Fibroblast of lung (primary cell): ENCODE measurements around the gene DNAH5.

ENCODE experiments used
- CTCF ChIP-seq, 2 donors: IDR thresholded peaks in 1 of 2; conservative IDR thresholded peaks in 1 of 2; 1 replicate in 1 of 2; 2 replicates in 1 of 2; pipeline ENCODE4 v1.5.1; 2011 to 2012; ENCODE audit warnings: low read length in 2 of 2, control low read depth in 1 of 2, inconsistent platforms in 1 of 2, low read depth in 1 of 2, mild to moderate bottlenecking in 1 of 2
- EZH2 ChIP-seq: IDR thresholded peaks from 2 replicates; pipeline ENCODE4 v1.5.1; 2012; ENCODE audit warnings: low read length, control low read depth, mild to moderate bottlenecking; ENCODE audit errors: missing control alignments

- TF ChIP-seq EZH2 (no peak), CTCF (conservative IDR thresholded peaks at IDR 0.05 in 1 of 2, IDR thresholded peaks at IDR 0.05 in 1 of 2; ENCODE audit: low read depth in 1 of 2, low read length in 2 of 2) (no peak)
Measured at GRCh38 chr5:13658761-13659160, 285.7 kb downstream of the DNAH5 start.
